ENCODE results near the gene OSGIN1.

GRCh38 chr16:83960521-83961249, 7.6 kb downstream of the OSGIN1 start:
- TF ChIP-seq CTCF (IDR thresholded peaks at IDR 0.05) (no peak), POLR2A (IDR thresholded peaks at IDR 0.05) (no peak)
